H9 (cell line): ENCODE results near the gene CLEC17A. TPM values are rescaled to one million over a fixed set of nuclear protein-coding genes. Genes with fewer than 3 reads are reported as not detected.

Experiments used
- DNase-seq: peaks from one replicate; pipeline ENCODE4 v3.0.0-alpha.2; 2017
- H2AFZ ChIP-seq: one replicate; pipeline ENCODE4 v1.6.1; 2013; ENCODE audit warnings: mild to moderate bottlenecking, low read length, control low read depth, moderate library complexity
- H2AK5ac ChIP-seq: 2 replicates; pipeline ENCODE4 v1.6.1; 2013; ENCODE audit warnings: low read length, control low read depth, mixed read lengths; ENCODE audit not compliant: insufficient read length
- H2BK120ac ChIP-seq: one replicate; pipeline ENCODE4 v1.6.1; 2013; ENCODE audit warnings: low read depth, mild to moderate bottlenecking, low read length, control low read depth, inconsistent platforms; ENCODE audit not compliant: poor library complexity, severe bottlenecking
- H2BK12ac ChIP-seq: 2 replicates; pipeline ENCODE4 v1.6.1; 2013; ENCODE audit warnings: low read length, control low read depth, mixed read lengths, low read depth; ENCODE audit not compliant: insufficient read length
- H2BK15ac ChIP-seq: 2 replicates; pipeline ENCODE4 v1.6.1; 2013; ENCODE audit warnings: low read depth, low read length, control low read depth
- H2BK20ac ChIP-seq: one replicate; pipeline ENCODE4 v1.6.1; 2013; ENCODE audit warnings: low read depth, mild to moderate bottlenecking, low read length, control low read depth, inconsistent platforms; ENCODE audit not compliant: poor library complexity, severe bottlenecking
- H2BK5ac ChIP-seq: 2 replicates; pipeline ENCODE4 v1.6.1; 2013; ENCODE audit warnings: low read length, control low read depth, mixed read lengths; ENCODE audit not compliant: insufficient read length
- H3K14ac ChIP-seq: 2 replicates; pipeline ENCODE4 v1.6.1; 2013; ENCODE audit warnings: low read length, control low read depth; ENCODE audit not compliant: insufficient read depth
- H3K18ac ChIP-seq: 2 replicates; pipeline ENCODE4 v1.6.1; 2013; ENCODE audit warnings: low read depth, mild to moderate bottlenecking, mixed read lengths, low read length, control low read depth; ENCODE audit not compliant: insufficient read length
- H3K23ac ChIP-seq: 2 replicates; pipeline ENCODE4 v1.6.1; 2013; ENCODE audit warnings: low read length, control low read depth, mixed read lengths, low read depth; ENCODE audit not compliant: insufficient read length
- H3K23me2 ChIP-seq: 2 replicates; pipeline ENCODE4 v1.6.1; 2013; ENCODE audit warnings: low read depth, mild to moderate bottlenecking, mixed read lengths, low read length, control low read depth; ENCODE audit not compliant: insufficient read length, poor library complexity, severe bottlenecking
- H3K27ac ChIP-seq: 2 replicates; pipeline ENCODE4 v1.5.1; 2013; ENCODE audit warnings: low read length, control low read depth, mixed read lengths, low read depth; ENCODE audit not compliant: insufficient read length
- H3K27me3 ChIP-seq: 2 replicates; pipeline ENCODE4 v1.6.1; 2013; ENCODE audit warnings: low read length, control low read depth, inconsistent platforms; ENCODE audit not compliant: insufficient read depth
- H3K4ac ChIP-seq: 2 replicates; pipeline ENCODE4 v1.6.1; 2013; ENCODE audit warnings: low read depth, mild to moderate bottlenecking, control low read depth, inconsistent platforms, low read length, moderate library complexity
- H3K4me1 ChIP-seq: 2 replicates; pipeline ENCODE4 v1.6.1; 2013; ENCODE audit warnings: low read length, control low read depth, inconsistent platforms; ENCODE audit not compliant: insufficient read depth
- H3K4me2 ChIP-seq: 2 replicates; pipeline ENCODE4 v1.6.1; 2013; ENCODE audit warnings: low read length, control low read depth, mixed read lengths; ENCODE audit not compliant: insufficient read length, insufficient read depth
- H3K56ac ChIP-seq: 2 replicates; pipeline ENCODE4 v1.6.1; 2013; ENCODE audit warnings: low read depth, mild to moderate bottlenecking, mixed read lengths, low read length, control low read depth; ENCODE audit not compliant: insufficient read length
- H3K79me1 ChIP-seq: 2 replicates; pipeline ENCODE4 v1.6.1; 2013; ENCODE audit warnings: low read depth, mild to moderate bottlenecking, moderate library complexity, low read length, control low read depth, inconsistent platforms; ENCODE audit not compliant: insufficient read depth, poor library complexity, severe bottlenecking
- H3K79me2 ChIP-seq: 2 replicates; pipeline ENCODE4 v1.6.1; 2013; ENCODE audit warnings: low read length, control low read depth, inconsistent platforms; ENCODE audit not compliant: insufficient read depth
- H3K9ac ChIP-seq: 2 replicates; pipeline ENCODE4 v1.6.1; 2013; ENCODE audit warnings: low read length, control low read depth, mixed read lengths; ENCODE audit not compliant: insufficient read length; ENCODE audit errors: extremely low read depth
- H3K9me3 ChIP-seq: one replicate; pipeline ENCODE4 v1.6.1; 2013; ENCODE audit warnings: low read depth, low read length, inconsistent platforms; ENCODE audit not compliant: control insufficient read depth
- H3T11ph ChIP-seq: one replicate; pipeline ENCODE4 v1.6.1; 2013; ENCODE audit warnings: mild to moderate bottlenecking, low read length, control low read depth, inconsistent platforms
- H4K20me1 ChIP-seq: one replicate; pipeline ENCODE4 v1.6.1; 2013; ENCODE audit not compliant: control insufficient read depth, insufficient read length, insufficient read depth
- H4K5ac ChIP-seq: 2 replicates; pipeline ENCODE4 v1.6.1; 2013; ENCODE audit warnings: low read depth, mild to moderate bottlenecking, mixed read lengths, low read length, control low read depth; ENCODE audit not compliant: insufficient read length
- H4K8ac ChIP-seq: replicated peaks from 2 replicates; pipeline ENCODE4 v1.6.1; 2013; ENCODE audit warnings: low read length, control low read depth, mixed read lengths, low read depth; ENCODE audit not compliant: insufficient read length
- H4K91ac ChIP-seq: 2 replicates; pipeline ENCODE4 v1.6.1; 2013; ENCODE audit warnings: low read depth, mild to moderate bottlenecking, moderate library complexity, mixed read lengths, low read length, control low read depth; ENCODE audit not compliant: insufficient read length
- H3K27ac Mint-ChIP-seq, 3 experiments: 2 replicates in 2 of 3; 3 replicates in 1 of 3; pipeline ENCODE4 v1.8.0; 2020 to 2021; ENCODE audit warnings: mixed read lengths in 3 of 3, mild to moderate bottlenecking in 1 of 3, moderate library complexity in 1 of 3
- H3K27me3 Mint-ChIP-seq: 2 replicates; pipeline ENCODE4 v1.8.0; 2021; ENCODE audit warnings: low read depth, mild to moderate bottlenecking, moderate library complexity, mixed read lengths
- H3K36me3 Mint-ChIP-seq, 3 experiments: 2 replicates in 2 of 3; 3 replicates in 1 of 3; pipeline ENCODE4 v1.8.0; 2020 to 2021; ENCODE audit warnings: low read depth in 3 of 3, mixed read lengths in 3 of 3; ENCODE audit not compliant: insufficient read depth in 1 of 3
- H3K4me1 Mint-ChIP-seq, 2 experiments: 2 replicates each; pipeline ENCODE4 v1.8.0; 2020; ENCODE audit warnings: mixed read lengths in 2 of 2
- H3K4me3 Mint-ChIP-seq, 2 experiments: 2 replicates in 1 of 2; 3 replicates in 1 of 2; pipeline ENCODE4 v1.8.0; 2020 to 2021; ENCODE audit warnings: mild to moderate bottlenecking in 2 of 2, mixed read lengths in 2 of 2, moderate library complexity in 1 of 2
- H3K9me3 Mint-ChIP-seq, 2 experiments: 2 replicates in 1 of 2; 3 replicates in 1 of 2; pipeline ENCODE4 v1.8.0; 2020; ENCODE audit warnings: mild to moderate bottlenecking in 2 of 2, mixed read lengths in 2 of 2, moderate library complexity in 1 of 2
- WGBS: extraction: QIAGEN DNeasy Blood & Tissue Kit; methylation state at CpG from one replicate; pipeline ENCODE4 v1.1.7; 2013; ENCODE audit warnings: missing lambda C conversion rate, low lambda C conversion rate, mixed read lengths; ENCODE audit not compliant: insufficient read length; ENCODE audit errors: extremely low coverage; 5-methylcytosine and 5-hydroxymethylcytosine counted together
- total RNA-seq: library from RNA; stranded (reverse); gene quantifications from 2 replicates; pipeline ENCODE4 v1.2.1, GENCODE V29; 2021
- TF ChIP-seq, protein P1 (sequence below): fragments of 200-600 bp; sonication (generic); conservative IDR thresholded peaks from 3 replicates; pipeline ENCODE4 v1.8.0; 2021; ENCODE audit warnings: antibody characterized with exemption, mild to moderate bottlenecking

The CLEC17A gene
- total RNA-seq, 1 experiment from 2014 or later = not detected

DNA sequence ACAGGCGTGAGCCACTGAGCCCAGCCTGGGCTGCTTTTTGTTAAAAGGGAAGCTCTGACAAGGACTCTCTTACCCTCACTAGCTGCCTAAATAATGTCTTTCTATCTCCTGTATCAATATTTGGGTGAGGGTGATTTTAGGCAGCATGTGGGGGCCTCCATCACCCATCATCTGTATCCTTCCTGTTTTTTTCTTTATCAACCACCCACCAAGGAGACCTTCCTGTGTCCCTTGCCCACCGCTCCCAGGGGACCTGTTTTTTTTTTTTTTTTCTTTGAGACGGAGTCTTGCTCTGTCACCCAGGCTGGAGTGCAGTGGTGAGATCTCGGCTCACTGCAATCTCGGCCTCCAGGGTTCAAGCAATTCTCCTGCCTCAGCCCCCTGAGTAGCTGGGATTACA, 5.6 kb upstream of the CLEC17A start:
- no peaks in the 10 kb centered on the region for H4K20me1 ChIP-seq
- H4K91ac ChIP-seq = no peak overlapping the region
- no peak overlapping the region for H3K56ac ChIP-seq
- H3K27me3 ChIP-seq = no peaks in the 10 kb centered on the region
- no peaks in the 10 kb centered on the region for H3K4me1 ChIP-seq
- no peak overlapping the region for H3K18ac ChIP-seq
- no peak overlapping the region for H4K8ac ChIP-seq
- H3K4me3 Mint-ChIP-seq = no peak overlapping the region
- no peaks in the 10 kb centered on the region for H3K27me3 Mint-ChIP-seq
- H3K9ac ChIP-seq = no peak overlapping the region
- H3K36me3 Mint-ChIP-seq = no peaks in the 10 kb centered on the region
- no peaks in the 10 kb centered on the region for H3K79me1 ChIP-seq
- no peak overlapping the region for H3K14ac ChIP-seq
- no peak overlapping the region for H3K23ac ChIP-seq
- TF ChIP-seq, protein P1, sequence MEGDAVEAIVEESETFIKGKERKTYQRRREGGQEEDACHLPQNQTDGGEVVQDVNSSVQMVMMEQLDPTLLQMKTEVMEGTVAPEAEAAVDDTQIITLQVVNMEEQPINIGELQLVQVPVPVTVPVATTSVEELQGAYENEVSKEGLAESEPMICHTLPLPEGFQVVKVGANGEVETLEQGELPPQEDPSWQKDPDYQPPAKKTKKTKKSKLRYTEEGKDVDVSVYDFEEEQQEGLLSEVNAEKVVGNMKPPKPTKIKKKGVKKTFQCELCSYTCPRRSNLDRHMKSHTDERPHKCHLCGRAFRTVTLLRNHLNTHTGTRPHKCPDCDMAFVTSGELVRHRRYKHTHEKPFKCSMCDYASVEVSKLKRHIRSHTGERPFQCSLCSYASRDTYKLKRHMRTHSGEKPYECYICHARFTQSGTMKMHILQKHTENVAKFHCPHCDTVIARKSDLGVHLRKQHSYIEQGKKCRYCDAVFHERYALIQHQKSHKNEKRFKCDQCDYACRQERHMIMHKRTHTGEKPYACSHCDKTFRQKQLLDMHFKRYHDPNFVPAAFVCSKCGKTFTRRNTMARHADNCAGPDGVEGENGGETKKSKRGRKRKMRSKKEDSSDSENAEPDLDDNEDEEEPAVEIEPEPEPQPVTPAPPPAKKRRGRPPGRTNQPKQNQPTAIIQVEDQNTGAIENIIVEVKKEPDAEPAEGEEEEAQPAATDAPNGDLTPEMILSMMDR = no peak
- H3K4me1 Mint-ChIP-seq = peaks cover 2 to 3% of the 10 kb centered on the region in 2 experiments; a peak in 3 of 4 replicates
- H2BK12ac ChIP-seq = no peak overlapping the region
- no peaks in the 10 kb centered on the region for H3K79me2 ChIP-seq
- no peak overlapping the region for H3T11ph ChIP-seq
- no CpG with 5 or more reads among the region's 5 CpGs for WGBS
- H2BK20ac ChIP-seq = no peak overlapping the region
- no peak overlapping the region for H2BK120ac ChIP-seq
- DNase-seq = no peak
- no peaks in the 10 kb centered on the region for H3K9me3 ChIP-seq
- peaks cover 0 to 16% of the 10 kb centered on the region in 2 experiments; a peak in 2 of 5 replicates for H3K9me3 Mint-ChIP-seq
- H4K5ac ChIP-seq = no peak overlapping the region
- H3K27ac ChIP-seq = no peak overlapping the region
- no peak overlapping the region for H2BK15ac ChIP-seq
- H3K4ac ChIP-seq = no peak overlapping the region
- no peaks in the 10 kb centered on the region for H3K23me2 ChIP-seq
- H3K27ac Mint-ChIP-seq = no peak overlapping the region
- H2AK5ac ChIP-seq = no peak overlapping the region
- H3K4me2 ChIP-seq = no peak overlapping the region
- H2AFZ ChIP-seq = no peak overlapping the region
- H2BK5ac ChIP-seq = no peak overlapping the region
